ENCODE measurements around the gene GNG12. TPM values are rescaled to one million over a fixed set of nuclear protein-coding genes. Genes with fewer than 3 reads are reported as not detected.

Gene GNG12
- total and polyA plus RNA-seq, 9 of the 15 experiments (the other 6 are each of a cell fraction or from before 2014, with no cell fraction given) = 2.6 to 6.0 (median 4.1) TPM

- no peak for TF ChIP-seq CHD7 (IDR thresholded peaks at IDR 0.05; ENCODE audit: low read depth, low read length)
- TF ChIP-seq U2AF1 (optimal IDR thresholded peaks at IDR 0.05; ENCODE audit: low read depth, low read length) = no peak
- TF ChIP-seq SPI1 (IDR thresholded peaks at IDR 0.05; ENCODE audit: borderline replicate concordance, low read depth, low read length) = 0 out of 2 replicates have a peak, but pooled peaks have one; percentile 35
- TF ChIP-seq HMGXB4 (CRISPR knock-in tag; IDR thresholded peaks at IDR 0.05) = no peak
- no peak for TF ChIP-seq U2AF2 (optimal IDR thresholded peaks at IDR 0.05; ENCODE audit: low read depth, low read length)
- no peak for TF ChIP-seq SMARCB1 (IDR thresholded peaks at IDR 0.05; ENCODE audit: insufficient read length, low read depth)
- TF ChIP-seq BCLAF1 (IDR thresholded peaks at IDR 0.05; ENCODE audit: borderline replicate concordance in 1 of 2, control insufficient read depth in 1 of 2, low read depth in 2 of 2, low read length in 1 of 2) = 0 out of 4 replicates have a peak, but pooled peaks of 1 of the 2 experiments have one; percentile 26
- peak; percentile 91 for TF ChIP-seq TEAD4 (IDR thresholded peaks at IDR 0.05; ENCODE audit: low read length)
- no peak for TF ChIP-seq TEAD4 (CRISPR knock-in tag; IDR thresholded peaks at IDR 0.05; ENCODE audit: borderline replicate concordance)
- TF ChIP-seq CHCHD3 (CRISPR knock-in tag; IDR thresholded peaks at IDR 0.05) = no peak
- no peak for TF ChIP-seq KLF1 (tag; IDR thresholded peaks at IDR 0.05)
Observed at GRCh38 chr1:67733681-67734322, 99.5 kb downstream of the GNG12 start (continued).

Measured in K562 (cell line).